Caco-2 (cell line): ENCODE data around the gene SH3RF2. TPM values are rescaled to one million over a fixed set of nuclear protein-coding genes. Genes with fewer than 3 reads are reported as not detected.

Experiments used
- BruUV-seq: library from RNA; stranded (reverse); fragments of 400-500 nt; replicated peaks from 2 replicates; lab custom pipeline; 2021; lab: Mats Ljungman, UMichigan
- CTCF ChIA-PET: fragments of 300-600 bp; sonication (Branson Sonifier 250); formaldehyde crosslinking; loops from one replicate; lab custom pipeline; 2022; ENCODE audit warnings: antibody characterized with exemption; lab: Charles Lee
- POLR2A ChIA-PET: fragments of 300-600 bp; sonication (Branson Sonifier 250); formaldehyde crosslinking; loops from one replicate; lab custom pipeline; 2022; ENCODE audit warnings: antibody characterized with exemption; lab: Charles Lee
- DNase-seq, 2 experiments: peaks; one replicate each; pipeline versions ENCODE4 v3.0.0 to v3.0.0-alpha.2; 2020 to 2022
- H3K27me3 ChIP-seq: replicated peaks from 2 replicates; pipeline ENCODE4 v1.6.0; 2011; ENCODE audit warnings: low read length; ENCODE audit not compliant: control insufficient read depth, insufficient read depth
- H3K36me3 ChIP-seq: 2 replicates; pipeline ENCODE4 v1.5.1; 2011; ENCODE audit warnings: low read length; ENCODE audit not compliant: control insufficient read depth, insufficient read depth
- H3K4me1 ChIP-seq: fragments of 250-450 bp; sonication (Bioruptor Pico); 2 replicates; pipeline ENCODE4 v1.5.1; 2020; ENCODE audit warnings: mild to moderate bottlenecking
- H3K4me3 ChIP-seq: 2 replicates; pipeline ENCODE4 v1.5.1; 2011; ENCODE audit warnings: low read depth, mild to moderate bottlenecking, control low read depth, low read length
- H3K9me3 ChIP-seq: fragments of 250-450 bp; sonication (Bioruptor Pico); 2 replicates; pipeline ENCODE4 v1.5.1; 2020; ENCODE audit warnings: mild to moderate bottlenecking, moderate library complexity
- H3K27ac Mint-ChIP-seq: one replicate; pipeline ENCODE4 v1.8.0; 2022; ENCODE audit warnings: mixed read lengths; ENCODE audit not compliant: unreplicated experiment
- H3K27me3 Mint-ChIP-seq: one replicate; pipeline ENCODE4 v1.8.0; 2022; ENCODE audit warnings: mixed read lengths; ENCODE audit not compliant: insufficient read depth, unreplicated experiment
- H3K36me3 Mint-ChIP-seq: one replicate; pipeline ENCODE4 v1.8.0; 2022; ENCODE audit warnings: mild to moderate bottlenecking, mixed read lengths; ENCODE audit not compliant: insufficient read depth, unreplicated experiment
- H3K4me1 Mint-ChIP-seq: one replicate; pipeline ENCODE4 v1.8.0; 2022; ENCODE audit warnings: low read depth, mixed read lengths; ENCODE audit not compliant: unreplicated experiment
- H3K4me3 Mint-ChIP-seq: one replicate; pipeline ENCODE4 v1.8.0; 2022; ENCODE audit warnings: mild to moderate bottlenecking, moderate library complexity, mixed read lengths; ENCODE audit not compliant: unreplicated experiment
- H3K9me3 Mint-ChIP-seq: one replicate; pipeline ENCODE4 v1.8.0; 2022; ENCODE audit warnings: mixed read lengths; ENCODE audit not compliant: unreplicated experiment
- CTCF ChIP-seq, 2 experiments: fragments of 200-600 bp in 1 of 2; IDR thresholded peaks; 1 replicate in 1 of 2; 2 replicates in 1 of 2; pipeline versions ENCODE4 v1.5.1 to v1.8.0; 2011 to 2022; ENCODE audit warnings: antibody characterized with exemption in 1 of 2, control low read depth in 1 of 2, inconsistent platforms in 1 of 2, low read depth in 1 of 2, low read length in 1 of 2, mild to moderate bottlenecking in 1 of 2, moderate library complexity in 1 of 2; ENCODE audit not compliant: insufficient read depth in 1 of 2, severe bottlenecking in 1 of 2, unreplicated experiment in 1 of 2
- intact Hi-C: fragments of 100-400 bp; cut with micrococcal nuclease; formaldehyde crosslinking; loops from one replicate; pipeline ENCODE4 v1.10.0; 2022; ENCODE audit not compliant: unreplicated experiment
- total RNA-seq: library from RNA; stranded (reverse); gene quantifications from 2 replicates; pipeline ENCODE4 v1.2.3, GENCODE V29; 2022

SH3RF2 gene
- total RNA-seq, 1 experiment from 2014 or later, result 49.4 TPM

GRCh38 chr5:146050086-146050485 is 113.7 kb downstream of the SH3RF2 start:
- TF ChIP-seq CTCF (IDR thresholded peaks at IDR 0.05; ENCODE audit: insufficient read depth in 1 of 2, low read depth in 1 of 2, low read length in 1 of 2, severe bottlenecking in 1 of 2, unreplicated experiment in 1 of 2), result no peak
- Histone ChIP-seq H3K36me3 (peaks cover 7% of the 10 kb centered on the region), H3K4me3 (no peak overlapping the region), H3K9me3 (no peaks in the 10 kb centered on the region), H3K27me3 (no peaks in the 10 kb centered on the region), H3K4me1 (peaks cover 30% of the 10 kb centered on the region)
- ChIA-PET POLR2A (no interaction called here), CTCF (no interaction called here)
- peaks cover 32% of the 10 kb centered on the region for H3K4me1 Mint-ChIP-seq
- no peaks in the 10 kb centered on the region for H3K27me3 Mint-ChIP-seq
- H3K36me3 Mint-ChIP-seq, result peaks cover 66% of the 10 kb centered on the region
- H3K4me3 Mint-ChIP-seq, result no peak overlapping the region
- no TSS peak for BruUV-seq
- H3K9me3 Mint-ChIP-seq, result no peaks in the 10 kb centered on the region
- intact Hi-C loops, result no loop called here
- peak overlapping the region; percentile 14 for H3K27ac Mint-ChIP-seq
- no peak for DNase-seq

- H3K9me3 Mint-ChIP-seq, result no peaks in the 10 kb centered on the region
- TSS peak; percentile 9 for BruUV-seq
- ChIA-PET CTCF (no interaction called here), POLR2A (no interaction called here)
- H3K27me3 Mint-ChIP-seq, result no peaks in the 10 kb centered on the region
- peaks cover 31% of the 10 kb centered on the region for H3K4me1 Mint-ChIP-seq
- Histone ChIP-seq H3K4me3 (no peak overlapping the region), H3K27me3 (no peaks in the 10 kb centered on the region), H3K36me3 (peaks cover 7% of the 10 kb centered on the region), H3K9me3 (no peaks in the 10 kb centered on the region), H3K4me1 (peaks cover 17% of the 10 kb centered on the region)
- peaks cover 66% of the 10 kb centered on the region for H3K36me3 Mint-ChIP-seq
- DNase-seq, result no peak
- H3K4me3 Mint-ChIP-seq, result no peak overlapping the region
- intact Hi-C loops, result loop anchor here (2.0 kb wide), 1 partner anchor 355 kb away; no protein-coding TSS in a partner anchor
- TF ChIP-seq CTCF (IDR thresholded peaks at IDR 0.05; ENCODE audit: insufficient read depth in 1 of 2, low read depth in 1 of 2, low read length in 1 of 2, severe bottlenecking in 1 of 2, unreplicated experiment in 1 of 2), result no peak
- no peak overlapping the region for H3K27ac Mint-ChIP-seq
These were observed 115.3 kb downstream of the SH3RF2 start for GRCh38 chr5:146051678-146052077.

- Mint-ChIP-seq H3K9me3 (no peaks in the 10 kb centered on the region), H3K4me1 (peaks cover 20% of the 10 kb centered on the region), H3K36me3 (peaks cover 69% of the 10 kb centered on the region), H3K27me3 (no peaks in the 10 kb centered on the region), H3K27ac (no peak overlapping the region), H3K4me3 (no peak overlapping the region)
- Histone ChIP-seq H3K27me3 (no peaks in the 10 kb centered on the region), H3K4me3 (no peak overlapping the region), H3K9me3 (no peaks in the 10 kb centered on the region), H3K36me3 (peaks cover 7% of the 10 kb centered on the region), H3K4me1 (peaks cover 6% of the 10 kb centered on the region)
- BruUV-seq, result no TSS peak
- POLR2A ChIA-PET, result no interaction called here
- CTCF ChIA-PET, result no interaction called here
- intact Hi-C loops, result loop anchor here (2.0 kb wide), 1 partner anchor 356 kb away; no protein-coding TSS in a partner anchor
- peak; percentile 48 to 59 for TF ChIP-seq CTCF (IDR thresholded peaks at IDR 0.05; ENCODE audit: insufficient read depth in 1 of 2, low read depth in 1 of 2, low read length in 1 of 2, severe bottlenecking in 1 of 2, unreplicated experiment in 1 of 2)
- DNase-seq, result peak in 1 of 2 experiments; percentile 36
These were observed 116.4 kb downstream of the SH3RF2 start for GRCh38 chr5:146052780-146053179.
